Mesothelial cell of epicardium (in vitro differentiated cells): ENCODE results near the gene SSPN. TPM values are rescaled to one million over a fixed set of nuclear protein-coding genes. Genes with fewer than 3 reads are reported as not detected.

Experiments
- DNase-seq, 2 experiments: peaks; one replicate each; pipeline ENCODE4 v3.0.0; 2021; ENCODE audit warnings: low spot score in 2 of 2; ENCODE audit not compliant: unreplicated experiment in 2 of 2
- H3K27ac Mint-ChIP-seq: 2 replicates; pipeline ENCODE4 v1.8.0; 2021; ENCODE audit warnings: mixed read lengths
- H3K27me3 Mint-ChIP-seq: 2 replicates; pipeline ENCODE4 v1.8.0; 2021; ENCODE audit warnings: low read depth, mixed read lengths
- H3K36me3 Mint-ChIP-seq: 2 replicates; pipeline ENCODE4 v1.8.0; 2021; ENCODE audit warnings: mixed read lengths
- H3K4me1 Mint-ChIP-seq: 2 replicates; pipeline ENCODE4 v1.8.0; 2021; ENCODE audit warnings: mixed read lengths
- H3K4me3 Mint-ChIP-seq: 2 replicates; pipeline ENCODE4 v1.8.0; 2021; ENCODE audit warnings: mild to moderate bottlenecking, moderate library complexity, mixed read lengths
- H3K9me3 Mint-ChIP-seq: 2 replicates; pipeline ENCODE4 v1.8.0; 2021; ENCODE audit warnings: mixed read lengths
- CTCF ChIP-seq: fragments of 200-600 bp; sonication (generic); IDR thresholded peaks from one replicate; pipeline ENCODE4 v1.5.0; 2021; ENCODE audit warnings: antibody characterized with exemption; ENCODE audit not compliant: unreplicated experiment
- total RNA-seq: library from RNA; stranded (reverse); gene quantifications from 3 replicates; pipeline ENCODE4 v1.2.1, GENCODE V29; 2021

SSPN gene
- total RNA-seq, 1 donor from 2014 or later: 19.4 TPM

- no peak for DNase-seq
- H3K4me1 Mint-ChIP-seq: peaks cover 4% of the 10 kb centered on the region
- no peak overlapping the region for H3K27ac Mint-ChIP-seq
- no peaks in the 10 kb centered on the region for H3K36me3 Mint-ChIP-seq
- TF ChIP-seq CTCF: no peak
- H3K4me3 Mint-ChIP-seq: no peak overlapping the region
- H3K27me3 Mint-ChIP-seq: no peaks in the 10 kb centered on the region
- H3K9me3 Mint-ChIP-seq: no peaks in the 10 kb centered on the region
Measured at GRCh38 chr12:26162905-26163304, 32.5 kb upstream of the SSPN start.

GRCh38 chr12:26164118-26164517 lies 31.3 kb upstream of the SSPN start:
- Mint-ChIP-seq H3K36me3 (no peaks in the 10 kb centered on the region), H3K4me1 (peaks cover 4% of the 10 kb centered on the region), H3K9me3 (no peaks in the 10 kb centered on the region), H3K27me3 (no peaks in the 10 kb centered on the region), H3K27ac (no peak overlapping the region), H3K4me3 (no peak overlapping the region)
- no peak for TF ChIP-seq CTCF
- DNase-seq: no peak

- Mint-ChIP-seq H3K9me3 (no peaks in the 10 kb centered on the region), H3K4me1 (peaks cover 9% of the 10 kb centered on the region), H3K36me3 (no peaks in the 10 kb centered on the region), H3K27me3 (peaks cover 1% of the 10 kb centered on the region), H3K4me3 (no peak overlapping the region), H3K27ac (no peak overlapping the region)
- DNase-seq: no peak
- no peak for TF ChIP-seq CTCF
Measured at GRCh38 chr12:26172013-26172412, 23.4 kb upstream of the SSPN start.

GRCh38 chr12:26172539-26172938 lies 22.8 kb upstream of the SSPN start:
- Mint-ChIP-seq H3K9me3 (no peaks in the 10 kb centered on the region), H3K27me3 (peaks cover 1% of the 10 kb centered on the region), H3K4me1 (peaks cover 7% of the 10 kb centered on the region), H3K4me3 (no peak overlapping the region), H3K36me3 (no peaks in the 10 kb centered on the region), H3K27ac (no peak overlapping the region)
- DNase-seq: no peak
- no peak for TF ChIP-seq CTCF

- Mint-ChIP-seq H3K27ac (no peak overlapping the region), H3K4me3 (no peak overlapping the region), H3K36me3 (no peaks in the 10 kb centered on the region), H3K27me3 (peaks cover 1% of the 10 kb centered on the region), H3K9me3 (no peaks in the 10 kb centered on the region), H3K4me1 (peaks cover 7% of the 10 kb centered on the region)
- TF ChIP-seq CTCF: no peak
- DNase-seq: no peak
Measured at GRCh38 chr12:26172946-26173552, 22.3 kb upstream of the SSPN start.

- H3K27ac Mint-ChIP-seq: no peak overlapping the region
- peaks cover 6% of the 10 kb centered on the region for H3K27me3 Mint-ChIP-seq
- no peak overlapping the region for H3K4me3 Mint-ChIP-seq
- H3K9me3 Mint-ChIP-seq: no peaks in the 10 kb centered on the region
- peaks cover 10% of the 10 kb centered on the region for H3K4me1 Mint-ChIP-seq
- no peak for TF ChIP-seq CTCF
- no peak for DNase-seq
- no peaks in the 10 kb centered on the region for H3K36me3 Mint-ChIP-seq
Measured at GRCh38 chr12:26176725-26177124, 18.6 kb upstream of the SSPN start.
